ENCODE results near the gene DLG5. TPM values are rescaled to one million over a fixed set of nuclear protein-coding genes. Genes with fewer than 3 reads are reported as not detected.
A peak's percentile ranks its signal among the peaks of the same experiment; 100 is the strongest.

The DLG5 gene
- polyA plus RNA-seq, 1 of the 3 experiments (the other 2 are of a cell fraction) = 31.3 TPM

GRCh38 chr10:77944519-77944918, 18.0 kb upstream of the DLG5 start:
- no peak for DNase-seq
- POLR2A ChIA-PET = no interaction called here

GRCh38 chr10:77943121-77943901, 16.8 kb upstream of the DLG5 start:
- Histone ChIP-seq H3K4me1 (ENCODE audit: control insufficient read depth in 1 of 2, insufficient read depth in 2 of 2, low read depth in 1 of 2, low read length in 1 of 2) (peaks cover 4 to 6% of the 10 kb centered on the region in 2 experiments; a peak in 2 of 4 replicates), H2AFZ (ENCODE audit: low read depth) (peak overlapping the region; percentile 49; the same call in 1 of the 2 replicates), H3K27me3 (ENCODE audit: insufficient read depth) (no peaks in the 10 kb centered on the region), H3K36me3 (replicated peaks in 1 of 2; ENCODE audit: control insufficient read depth in 1 of 2, insufficient read depth in 2 of 2, low read length in 1 of 2) (no peaks in the 10 kb centered on the region), H4K20me1 (ENCODE audit: insufficient read depth) (no peaks in the 10 kb centered on the region), H3K4me3 (ENCODE audit: low read depth in 2 of 2, low read length in 1 of 2) (no peak overlapping the region; a peak in 1 of 4 replicates), H3K4me2 (peak overlapping the region; percentile 59; the same call in 1 of the 2 replicates), H3K9me2 (no peaks in the 10 kb centered on the region), H3K79me2 (ENCODE audit: insufficient read depth) (no peaks in the 10 kb centered on the region), H3K9me3 (no peaks in the 10 kb centered on the region), H3K27ac (ENCODE audit: low read depth in 2 of 2, low read length in 1 of 2) (peak overlapping the region; percentile 12 to 58; a peak in 2 of 4 replicates), H3F3A (replicated peaks; ENCODE audit: insufficient read depth) (peaks cover 16% of the 10 kb centered on the region), H3K9ac (no peak overlapping the region; the same call in 1 of the 2 replicates)
- 59% methylated on average over 8 of the region's 8 CpGs for WGBS (ENCODE audit: low lambda C conversion rate)
- ChIA-PET CTCF (no interaction called here), POLR2A (no interaction called here)
- no peak for DNase-seq
- TF ChIP-seq REST (IDR thresholded peaks at IDR 0.05; ENCODE audit: low read depth, low read length) = no peak
- peak; percentile 12; the same call in 1 of the 2 replicates for TF ChIP-seq TCF12 (IDR thresholded peaks at IDR 0.05)
- no peak for TF ChIP-seq CHD2 (IDR thresholded peaks at IDR 0.05; ENCODE audit: low read length, partially characterized antibody)
- TF ChIP-seq PBX3 (IDR thresholded peaks at IDR 0.05) = peak; percentile 53
- peak; percentile 56 for TF ChIP-seq JUND (IDR thresholded peaks at IDR 0.05)
- TF ChIP-seq FOSL2 (IDR thresholded peaks at IDR 0.05; ENCODE audit: borderline replicate concordance, low read depth) = peak; percentile 61; the same call in 1 of the 2 replicates

More at GRCh38 chr10:77944519-77944918, 18.0 kb upstream of the DLG5 start:
- H3K9ac ChIP-seq = no peak overlapping the region
- no peaks in the 10 kb centered on the region for H3K27me3 ChIP-seq (ENCODE audit: insufficient read depth)
- H3K4me1 ChIP-seq (ENCODE audit: control insufficient read depth in 1 of 2, insufficient read depth in 2 of 2, low read depth in 1 of 2, low read length in 1 of 2) = peaks cover 4% of the 10 kb centered on the region in 2 experiments; a peak in 3 of 4 replicates
- H3K9me3 ChIP-seq = no peaks in the 10 kb centered on the region
- peaks cover 21% of the 10 kb centered on the region for H3F3A ChIP-seq (replicated peaks; ENCODE audit: insufficient read depth)
- H2AFZ ChIP-seq (ENCODE audit: low read depth) = no peak overlapping the region
- H3K9me2 ChIP-seq = no peaks in the 10 kb centered on the region
- WGBS (ENCODE audit: low lambda C conversion rate) = 59% methylated on average over 4 of the region's 4 CpGs
- H4K20me1 ChIP-seq (ENCODE audit: insufficient read depth) = no peaks in the 10 kb centered on the region
- TF ChIP-seq EZH2phosphoT487 (IDR thresholded peaks at IDR 0.05; ENCODE audit: borderline replicate concordance, low read depth) (no peak), MXI1 (IDR thresholded peaks at IDR 0.05; ENCODE audit: low read depth, low read length) (no peak)
- TF ChIP-seq, protein P1, sequence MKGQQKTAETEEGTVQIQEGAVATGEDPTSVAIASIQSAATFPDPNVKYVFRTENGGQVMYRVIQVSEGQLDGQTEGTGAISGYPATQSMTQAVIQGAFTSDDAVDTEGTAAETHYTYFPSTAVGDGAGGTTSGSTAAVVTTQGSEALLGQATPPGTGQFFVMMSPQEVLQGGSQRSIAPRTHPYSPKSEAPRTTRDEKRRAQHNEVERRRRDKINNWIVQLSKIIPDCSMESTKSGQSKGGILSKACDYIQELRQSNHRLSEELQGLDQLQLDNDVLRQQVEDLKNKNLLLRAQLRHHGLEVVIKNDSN (IDR thresholded peaks at IDR 0.05; ENCODE audit: borderline replicate concordance, low read depth) = no peak
- no peaks in the 10 kb centered on the region for H3K79me2 ChIP-seq (ENCODE audit: insufficient read depth)
- H3K4me3 ChIP-seq (ENCODE audit: low read depth in 2 of 2, low read length in 1 of 2) = no peak overlapping the region
- CTCF ChIA-PET = no interaction called here
- H3K36me3 ChIP-seq (replicated peaks in 1 of 2; ENCODE audit: control insufficient read depth in 1 of 2, insufficient read depth in 2 of 2, low read length in 1 of 2) = no peaks in the 10 kb centered on the region
- H3K4me2 ChIP-seq = no peak overlapping the region
- H3K27ac ChIP-seq (ENCODE audit: low read depth in 2 of 2, low read length in 1 of 2) = no peak overlapping the region
